Body of pancreas (tissue), 4 donors: ENCODE data around the gene DNER. TPM values are rescaled to one million over a fixed set of nuclear protein-coding genes. Genes with fewer than 3 reads are reported as not detected.

Experiments used
- ATAC-seq: fragments of 150-250 bp; one replicate; pipeline ENCODE4 v1.9.1; 2016
- DNase-seq, 4 donors: peaks; one replicate each; pipeline ENCODE4 v3.0.0-alpha.2; 2019
- H3K27ac ChIP-seq, 4 donors: fragments of 200-600 bp; sonication (generic); 1 replicate in 3 of 4; 2 replicates in 1 of 4; pipeline versions ENCODE4 v1.5.1 to v1.6.1; 2016 to 2019; ENCODE audit warnings: mild to moderate bottlenecking in 1 of 4, mixed read lengths in 1 of 4, moderate library complexity in 1 of 4
- H3K27me3 ChIP-seq, 2 donors: fragments of 200-600 bp; sonication (generic); one replicate each; pipeline ENCODE4 v1.6.0; 2016; ENCODE audit warnings: mild to moderate bottlenecking in 1 of 2
- H3K36me3 ChIP-seq, 2 donors: fragments of 200-600 bp; sonication (generic); replicated peaks in 1 of 2; 2 replicates each; pipeline ENCODE4 v1.5.1; 2016; ENCODE audit warnings: low read depth in 2 of 2; ENCODE audit not compliant: insufficient read depth in 1 of 2
- H3K4me1 ChIP-seq: fragments of 200-600 bp; sonication (generic); one replicate; pipeline ENCODE4 v1.6.0; 2016
- H3K4me3 ChIP-seq, 2 donors: fragments of 200-600 bp; sonication (generic); 1 replicate in 1 of 2; 2 replicates in 1 of 2; pipeline ENCODE4 v1.5.1; 2016 to 2019
- H3K9me3 ChIP-seq, 3 donors: fragments of 200-600 bp; sonication (generic); 1 replicate in 2 of 3; 2 replicates in 1 of 3; pipeline ENCODE4 v1.5.1; 2016
- CTCF ChIP-seq, 7 experiments: fragments of 450-650 bp in 4 of 7; fragments of 200-600 bp in 3 of 7; sonication (generic) in 3 of 7; IDR thresholded peaks; one replicate each; pipeline ENCODE4 v1.5.1; 2016 to 2019; ENCODE audit warnings: antibody characterized with exemption in 7 of 7
- POLR2A ChIP-seq, 3 donors: fragments of 450-650 bp; IDR thresholded peaks; one replicate each; pipeline ENCODE4 v1.6.1; 2016; ENCODE audit warnings: antibody characterized with exemption in 3 of 3, mild to moderate bottlenecking in 2 of 3
- WGBS, 2 donors: methylation state at CpG; one replicate each; pipeline ENCODE4 v1.1.5; 2017; 5-methylcytosine and 5-hydroxymethylcytosine counted together
- intact Hi-C: fragments of 100-400 bp; cut with DNase I; formaldehyde crosslinking; loops from one replicate; pipeline ENCODE4 v1.15.1; 2023
- total RNA-seq, 2 donors: library from RNA; depleted of rRNA; stranded (reverse); fragments of >200 nt; gene quantifications; one replicate each; pipeline ENCODE4 v1.1.0, GENCODE V29; 2016

The DNER gene
- total RNA-seq, 2 donors from 2014 or later, result 0.78 to 1.3 TPM

- H3K27me3 ChIP-seq, result no peaks in the 10 kb centered on the region
- no peak overlapping the region for H3K4me3 ChIP-seq
- no peak for DNase-seq
- intact Hi-C loops, result no loop called here
- TF ChIP-seq CTCF (IDR thresholded peaks at IDR 0.05), result no peak
- no peak for TF ChIP-seq POLR2A (IDR thresholded peaks at IDR 0.05)
- no peaks in the 10 kb centered on the region for H3K4me1 ChIP-seq
- no peak for ATAC-seq
- 66 to 76% methylated on average over 2 of the region's 2 CpGs for WGBS, 2 donors
- H3K27ac ChIP-seq, result no peak overlapping the region
- no peaks in the 10 kb centered on the region for H3K9me3 ChIP-seq
- H3K36me3 ChIP-seq, result no peaks in the 10 kb centered on the region
These were observed 276.9 kb downstream of the DNER start for GRCh38 chr2:229437467-229437866.

DNA sequence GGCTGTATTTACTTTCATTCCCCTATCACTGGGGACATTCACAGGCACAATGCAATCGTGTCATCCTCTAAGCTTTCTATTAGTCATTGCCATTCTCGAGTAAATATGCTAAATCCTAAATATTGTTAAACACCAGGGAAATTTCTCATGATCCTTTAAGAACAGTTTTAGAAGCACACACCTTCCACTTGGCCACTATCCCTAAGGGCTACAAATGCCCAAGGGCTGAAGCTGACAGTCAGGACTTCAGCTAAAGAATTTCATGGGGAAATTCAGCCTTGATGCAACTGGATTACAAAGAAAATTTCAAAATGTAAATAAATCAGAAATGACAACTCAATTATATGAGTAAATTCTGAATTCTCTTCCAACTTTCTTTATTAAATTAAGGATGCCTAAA, 280.2 kb downstream of the DNER start:
- TF ChIP-seq CTCF (IDR thresholded peaks at IDR 0.05), result no peak
- no peak for TF ChIP-seq POLR2A (IDR thresholded peaks at IDR 0.05)
- intact Hi-C loops, result no loop called here
- ATAC-seq (no peak), DNase-seq (no peak)
- H3K9me3 ChIP-seq, result no peaks in the 10 kb centered on the region
- no peak overlapping the region for H3K27ac ChIP-seq
- no peaks in the 10 kb centered on the region for H3K36me3 ChIP-seq
- 15 to 21% methylated on average over 2 of the region's 2 CpGs for WGBS, 2 donors
- no peak overlapping the region for H3K4me3 ChIP-seq
- no peaks in the 10 kb centered on the region for H3K27me3 ChIP-seq
- H3K4me1 ChIP-seq, result no peaks in the 10 kb centered on the region

GRCh38 chr2:229433351-229433750, 281.0 kb downstream of the DNER start:
- no peak overlapping the region for H3K27ac ChIP-seq
- H3K4me3 ChIP-seq, result no peak overlapping the region
- ATAC-seq (no peak), DNase-seq (no peak)
- H3K27me3 ChIP-seq, result no peaks in the 10 kb centered on the region
- no peak for TF ChIP-seq POLR2A (IDR thresholded peaks at IDR 0.05)
- TF ChIP-seq CTCF (IDR thresholded peaks at IDR 0.05), result no peak
- intact Hi-C loops, result no loop called here
- H3K36me3 ChIP-seq, result no peaks in the 10 kb centered on the region
- WGBS, 2 donors, result 59 to 62% methylated on average over 5 of the region's 5 CpGs
- no peaks in the 10 kb centered on the region for H3K9me3 ChIP-seq
- H3K4me1 ChIP-seq, result no peaks in the 10 kb centered on the region

GRCh38 chr2:229431327-229431954, 282.9 kb downstream of the DNER start:
- no peak overlapping the region for H3K4me3 ChIP-seq
- 27 to 29% methylated on average over 2 of the region's 2 CpGs for WGBS, 2 donors
- no peak for DNase-seq
- TF ChIP-seq POLR2A (IDR thresholded peaks at IDR 0.05) (no peak), CTCF (IDR thresholded peaks at IDR 0.05) (peak in 6 of 7 experiments; percentile 9 to 46 (median 33))
- no peak overlapping the region for H3K27ac ChIP-seq
- H3K9me3 ChIP-seq, result no peaks in the 10 kb centered on the region
- no peaks in the 10 kb centered on the region for H3K36me3 ChIP-seq
- no peaks in the 10 kb centered on the region for H3K27me3 ChIP-seq
- intact Hi-C loops, result no loop called here
- H3K4me1 ChIP-seq, result no peaks in the 10 kb centered on the region
- no peak for ATAC-seq

DNA sequence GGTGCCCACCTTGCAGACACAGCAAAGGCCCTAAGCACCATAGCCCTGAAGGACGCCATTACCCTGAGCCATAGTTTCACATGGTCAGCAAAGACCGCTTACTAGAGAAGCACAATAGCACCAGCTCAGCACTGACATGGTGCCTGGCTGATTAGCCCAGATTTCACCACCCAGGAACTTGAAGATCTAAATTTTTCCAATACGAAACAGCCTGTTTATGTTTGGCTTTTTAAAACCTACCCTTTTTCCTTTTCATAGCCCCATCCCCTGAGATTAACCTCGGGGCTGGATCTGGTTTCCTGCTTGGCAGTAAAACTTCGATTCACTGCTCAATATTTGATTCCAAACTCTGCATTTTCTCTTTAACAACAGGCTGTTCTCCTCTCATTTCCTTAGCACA, 284.8 kb downstream of the DNER start:
- H3K4me1 ChIP-seq, result no peaks in the 10 kb centered on the region
- intact Hi-C loops, result no loop called here
- H3K4me3 ChIP-seq, result no peak overlapping the region
- no peaks in the 10 kb centered on the region for H3K9me3 ChIP-seq
- H3K27me3 ChIP-seq, result no peaks in the 10 kb centered on the region
- 39 to 44% methylated on average over 5 of the region's 5 CpGs for WGBS, 2 donors
- no peak for ATAC-seq
- DNase-seq, result no peak
- H3K36me3 ChIP-seq, result no peaks in the 10 kb centered on the region
- no peak for TF ChIP-seq CTCF (IDR thresholded peaks at IDR 0.05)
- TF ChIP-seq POLR2A (IDR thresholded peaks at IDR 0.05), result no peak
- H3K27ac ChIP-seq, result no peak overlapping the region
